Prostate gland (tissue), 2 donors: ENCODE results near the gene RNF19B. TPM values are rescaled to one million over a fixed set of nuclear protein-coding genes. Genes with fewer than 3 reads are reported as not detected.

Experiments
- DNase-seq: peaks from one replicate; pipeline ENCODE4 v3.0.0-alpha.2; 2019; ENCODE audit warnings: low spot score
- H3K27ac ChIP-seq, 2 donors: fragments of 200-600 bp; sonication (generic); 2 replicates each; pipeline ENCODE4 v1.5.1; 2017 to 2019
- H3K27me3 ChIP-seq: fragments of 200-600 bp; sonication (generic); replicated peaks from 2 replicates; pipeline ENCODE4 v1.5.1; 2019; ENCODE audit not compliant: insufficient read depth
- H3K36me3 ChIP-seq, 2 donors: fragments of 200-600 bp; sonication (generic); 1 replicate in 1 of 2; 2 replicates in 1 of 2; pipeline versions ENCODE4 v1.5.1 to v1.8.1; 2017 to 2019
- H3K4me1 ChIP-seq: fragments of 200-600 bp; sonication (generic); replicated peaks from 2 replicates; pipeline ENCODE4 v1.5.1; 2019
- H3K4me3 ChIP-seq, 2 donors: fragments of 200-600 bp; sonication (generic); 2 replicates each; pipeline ENCODE4 v1.5.1; 2017 to 2019
- H3K9me3 ChIP-seq: fragments of 200-600 bp; sonication (generic); 2 replicates; pipeline ENCODE4 v1.5.1; 2017
- POLR2A ChIP-seq: fragments of 450-650 bp; IDR thresholded peaks from one replicate; pipeline ENCODE4 v1.6.1; 2016; ENCODE audit warnings: antibody characterized with exemption, mild to moderate bottlenecking
- POLR2AphosphoS5 ChIP-seq: sonication (generic); formaldehyde crosslinking; IDR thresholded peaks from one replicate; pipeline ENCODE4 v1.6.1; 2017; ENCODE audit warnings: antibody characterized with exemption
- WGBS: methylation state at CpG from one replicate; pipeline ENCODE4 v1.1.5; 2018; 5-methylcytosine and 5-hydroxymethylcytosine counted together
- intact Hi-C: fragments of 100-400 bp; cut with DNase I; formaldehyde crosslinking; loops from one replicate; pipeline ENCODE4 v1.14.2; 2022
- total RNA-seq, 2 donors: library from RNA; depleted of rRNA; stranded (reverse); fragments of >200 nt; gene quantifications; one replicate each; pipeline ENCODE4 v1.1.0, GENCODE V29; 2016
- TF ChIP-seq, protein P1 (sequence below), 4 experiments: fragments of 200-600 bp in 2 of 4; fragments of 450-650 bp in 2 of 4; sonication (generic) in 2 of 4; IDR thresholded peaks; 1 replicate in 3 of 4; 2 replicates in 1 of 4; pipeline ENCODE4 v1.5.1; 2016 to 2019; ENCODE audit warnings: antibody characterized with exemption in 4 of 4, mild to moderate bottlenecking in 2 of 4, moderate library complexity in 2 of 4

RNF19B gene
- total RNA-seq, 2 donors from 2014 or later, result 16.7 to 77.8 TPM

GRCh38 chr1:33005117-33005837 lies 40.7 kb upstream of the RNF19B start:
- intact Hi-C loops, result loop anchor here (5.0 to 10.0 kb wide), 2 partner anchors 38 to 70 kb away; no protein-coding TSS in a partner anchor
- no peak overlapping the region for H3K27ac ChIP-seq
- no peaks in the 10 kb centered on the region for H3K9me3 ChIP-seq
- peaks cover 3% of the 10 kb centered on the region for H3K4me1 ChIP-seq
- H3K36me3 ChIP-seq, result no peaks in the 10 kb centered on the region
- H3K27me3 ChIP-seq, result no peaks in the 10 kb centered on the region
- DNase-seq, result no peak
- H3K4me3 ChIP-seq, result no peak overlapping the region
- TF ChIP-seq, protein P1, sequence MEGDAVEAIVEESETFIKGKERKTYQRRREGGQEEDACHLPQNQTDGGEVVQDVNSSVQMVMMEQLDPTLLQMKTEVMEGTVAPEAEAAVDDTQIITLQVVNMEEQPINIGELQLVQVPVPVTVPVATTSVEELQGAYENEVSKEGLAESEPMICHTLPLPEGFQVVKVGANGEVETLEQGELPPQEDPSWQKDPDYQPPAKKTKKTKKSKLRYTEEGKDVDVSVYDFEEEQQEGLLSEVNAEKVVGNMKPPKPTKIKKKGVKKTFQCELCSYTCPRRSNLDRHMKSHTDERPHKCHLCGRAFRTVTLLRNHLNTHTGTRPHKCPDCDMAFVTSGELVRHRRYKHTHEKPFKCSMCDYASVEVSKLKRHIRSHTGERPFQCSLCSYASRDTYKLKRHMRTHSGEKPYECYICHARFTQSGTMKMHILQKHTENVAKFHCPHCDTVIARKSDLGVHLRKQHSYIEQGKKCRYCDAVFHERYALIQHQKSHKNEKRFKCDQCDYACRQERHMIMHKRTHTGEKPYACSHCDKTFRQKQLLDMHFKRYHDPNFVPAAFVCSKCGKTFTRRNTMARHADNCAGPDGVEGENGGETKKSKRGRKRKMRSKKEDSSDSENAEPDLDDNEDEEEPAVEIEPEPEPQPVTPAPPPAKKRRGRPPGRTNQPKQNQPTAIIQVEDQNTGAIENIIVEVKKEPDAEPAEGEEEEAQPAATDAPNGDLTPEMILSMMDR (IDR thresholded peaks at IDR 0.05), result no peak
- TF ChIP-seq POLR2AphosphoS5 (no peak), POLR2A (no peak)
- WGBS, result 71% methylated on average over 2 of the region's 2 CpGs

DNA sequence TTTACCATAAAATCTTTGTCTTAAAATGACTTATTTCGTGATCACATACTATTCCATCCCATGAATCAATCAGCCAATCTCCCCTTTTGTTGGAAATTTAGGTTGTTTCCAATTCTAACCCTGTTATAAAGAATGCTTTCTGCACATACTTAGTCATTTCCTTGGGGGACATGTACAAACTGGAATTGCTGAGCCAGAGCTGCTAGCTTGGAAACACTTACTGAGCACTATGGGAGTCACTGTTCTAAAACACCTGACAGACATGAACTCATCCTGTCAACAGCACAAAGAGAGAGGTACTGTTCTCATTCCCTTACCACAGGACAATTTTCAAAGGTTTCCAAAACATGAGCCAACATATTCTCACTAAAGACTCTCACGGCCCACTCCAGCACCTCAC lies 40.0 kb upstream of the RNF19B start:
- no peak for DNase-seq
- Histone ChIP-seq H3K27me3 (no peaks in the 10 kb centered on the region), H3K27ac (no peak overlapping the region), H3K4me3 (no peak overlapping the region), H3K4me1 (peaks cover 2% of the 10 kb centered on the region), H3K9me3 (no peaks in the 10 kb centered on the region), H3K36me3 (no peaks in the 10 kb centered on the region)
- WGBS, result 60% methylated on average over 2 of the region's 2 CpGs
- TF ChIP-seq, protein P1 (IDR thresholded peaks at IDR 0.05), result no peak
- TF ChIP-seq POLR2AphosphoS5, result peak; percentile 9
- no peak for TF ChIP-seq POLR2A
- intact Hi-C loops, result loop anchor here (5.0 to 10.0 kb wide), 2 partner anchors 37 to 70 kb away; no protein-coding TSS in a partner anchor

- Histone ChIP-seq H3K27me3 (no peaks in the 10 kb centered on the region), H3K36me3 (no peaks in the 10 kb centered on the region), H3K4me1 (no peaks in the 10 kb centered on the region), H3K27ac (no peak overlapping the region), H3K9me3 (no peaks in the 10 kb centered on the region), H3K4me3 (no peak overlapping the region)
- intact Hi-C loops, result loop anchor here (10.0 kb wide), 1 partner anchor 69 kb away; no protein-coding TSS in a partner anchor
- WGBS, result 60% methylated on average over 4 of the region's 4 CpGs
- TF ChIP-seq POLR2A (no peak), POLR2AphosphoS5 (no peak)
- TF ChIP-seq, protein P1 (IDR thresholded peaks at IDR 0.05), result no peak
- DNase-seq, result no peak
Observed at GRCh38 chr1:33003657-33004056, 39.0 kb upstream of the RNF19B start.

- intact Hi-C loops, result loop anchor here (10.0 kb wide), 1 partner anchor 67 kb away; no protein-coding TSS in a partner anchor
- H3K36me3 ChIP-seq, result no peaks in the 10 kb centered on the region
- WGBS, result 92% methylated on average over 4 of the region's 4 CpGs
Observed at GRCh38 chr1:33002006-33002405, 37.4 kb upstream of the RNF19B start.

More at GRCh38 chr1:33002006-33002405, 37.4 kb upstream of the RNF19B start:
- Histone ChIP-seq H3K9me3 (no peaks in the 10 kb centered on the region), H3K27ac (no peak overlapping the region), H3K4me3 (no peak overlapping the region), H3K27me3 (no peaks in the 10 kb centered on the region), H3K4me1 (no peaks in the 10 kb centered on the region)
- no peak for TF ChIP-seq POLR2AphosphoS5
- no peak for TF ChIP-seq POLR2A
- TF ChIP-seq, protein P1 (IDR thresholded peaks at IDR 0.05), result no peak
- no peak for DNase-seq
